WERI-Rb-1 (cell line): ENCODE results near the gene SIM1.

ENCODE experiments used
- DNase-seq: peaks from one replicate; pipeline ENCODE4 v3.0.0-alpha.2; 2020
- H3K27ac ChIP-seq: fragments of 250-450 bp; sonication (Bioruptor Pico); 2 replicates; pipeline ENCODE4 v1.5.1; 2020; ENCODE audit warnings: mild to moderate bottlenecking, moderate library complexity
- H3K27me3 ChIP-seq: fragments of 250-450 bp; sonication (Bioruptor Pico); 2 replicates; pipeline ENCODE4 v1.5.1; 2021; ENCODE audit warnings: mild to moderate bottlenecking, low read depth, moderate library complexity; ENCODE audit not compliant: insufficient read depth, severe bottlenecking
- H3K36me3 ChIP-seq: fragments of 250-450 bp; sonication (Bioruptor Pico); 2 replicates; pipeline ENCODE4 v1.5.1; 2020; ENCODE audit warnings: mild to moderate bottlenecking, moderate library complexity
- H3K4me3 ChIP-seq: 2 replicates; pipeline ENCODE4 v1.5.1; 2011; ENCODE audit warnings: low read depth, mild to moderate bottlenecking, control low read depth, low read length
- H3K9me3 ChIP-seq: fragments of 250-450 bp; sonication (Bioruptor Pico); 2 replicates; pipeline ENCODE4 v1.5.1; 2021; ENCODE audit warnings: mild to moderate bottlenecking, moderate library complexity; ENCODE audit not compliant: severe bottlenecking
- TF ChIP-seq, protein P1 (sequence below): IDR thresholded peaks from 2 replicates; pipeline ENCODE4 v1.5.1; 2011; ENCODE audit warnings: low read depth, mild to moderate bottlenecking, control low read depth, inconsistent platforms, low read length

SIM1 gene

DNA sequence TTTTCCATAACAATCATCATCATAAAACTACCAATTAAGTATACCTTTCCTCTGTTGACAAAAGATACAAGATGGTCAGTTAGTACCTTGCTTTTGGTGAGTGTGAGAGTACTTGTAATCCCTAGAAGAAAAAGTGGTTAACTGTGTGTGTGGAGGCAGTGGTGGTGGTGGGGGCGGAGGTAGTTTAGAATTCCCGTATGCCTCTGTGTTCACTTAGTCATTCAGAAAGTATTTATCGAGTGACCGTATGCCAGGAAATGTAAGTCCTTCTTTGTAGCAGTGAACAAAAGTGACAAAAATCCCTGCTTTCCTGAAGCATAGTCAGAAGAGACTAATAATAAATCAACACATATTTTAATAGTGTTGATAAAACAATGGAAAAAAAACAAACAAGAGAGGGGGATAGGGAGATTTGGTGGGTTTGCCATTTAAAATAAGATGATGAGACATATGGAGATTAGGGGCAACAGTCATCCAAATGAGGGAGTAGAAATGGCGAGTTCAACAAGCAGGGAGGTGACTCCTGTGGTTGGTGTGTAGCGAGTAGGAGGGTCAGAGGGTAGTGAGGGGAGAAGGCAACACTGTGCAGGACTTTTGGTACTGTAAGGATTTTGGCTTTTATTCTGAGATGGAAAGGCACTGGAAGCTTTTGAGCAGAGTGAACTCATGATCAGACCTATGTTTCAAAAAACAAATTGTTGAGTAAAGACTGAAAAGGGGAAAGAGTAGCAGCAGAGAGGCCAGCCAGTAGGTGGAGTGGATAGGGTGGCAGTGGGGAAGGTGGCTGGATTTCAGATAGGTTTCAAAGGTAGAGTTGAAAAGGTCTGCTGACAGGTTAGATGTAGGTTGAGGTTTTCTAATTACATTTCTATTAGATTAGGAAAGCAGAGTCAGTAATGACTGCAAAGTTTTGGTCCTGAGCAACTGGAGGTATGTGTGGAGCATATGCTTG, 40.3 kb upstream of the SIM1 start:
- DNase-seq = no peak
- TF ChIP-seq, protein P1, sequence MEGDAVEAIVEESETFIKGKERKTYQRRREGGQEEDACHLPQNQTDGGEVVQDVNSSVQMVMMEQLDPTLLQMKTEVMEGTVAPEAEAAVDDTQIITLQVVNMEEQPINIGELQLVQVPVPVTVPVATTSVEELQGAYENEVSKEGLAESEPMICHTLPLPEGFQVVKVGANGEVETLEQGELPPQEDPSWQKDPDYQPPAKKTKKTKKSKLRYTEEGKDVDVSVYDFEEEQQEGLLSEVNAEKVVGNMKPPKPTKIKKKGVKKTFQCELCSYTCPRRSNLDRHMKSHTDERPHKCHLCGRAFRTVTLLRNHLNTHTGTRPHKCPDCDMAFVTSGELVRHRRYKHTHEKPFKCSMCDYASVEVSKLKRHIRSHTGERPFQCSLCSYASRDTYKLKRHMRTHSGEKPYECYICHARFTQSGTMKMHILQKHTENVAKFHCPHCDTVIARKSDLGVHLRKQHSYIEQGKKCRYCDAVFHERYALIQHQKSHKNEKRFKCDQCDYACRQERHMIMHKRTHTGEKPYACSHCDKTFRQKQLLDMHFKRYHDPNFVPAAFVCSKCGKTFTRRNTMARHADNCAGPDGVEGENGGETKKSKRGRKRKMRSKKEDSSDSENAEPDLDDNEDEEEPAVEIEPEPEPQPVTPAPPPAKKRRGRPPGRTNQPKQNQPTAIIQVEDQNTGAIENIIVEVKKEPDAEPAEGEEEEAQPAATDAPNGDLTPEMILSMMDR = no peak
- Histone ChIP-seq H3K4me3 (no peak overlapping the region), H3K9me3 (no peaks in the 10 kb centered on the region), H3K27ac (no peak overlapping the region), H3K36me3 (peaks cover 14% of the 10 kb centered on the region), H3K27me3 (no peaks in the 10 kb centered on the region)

DNA sequence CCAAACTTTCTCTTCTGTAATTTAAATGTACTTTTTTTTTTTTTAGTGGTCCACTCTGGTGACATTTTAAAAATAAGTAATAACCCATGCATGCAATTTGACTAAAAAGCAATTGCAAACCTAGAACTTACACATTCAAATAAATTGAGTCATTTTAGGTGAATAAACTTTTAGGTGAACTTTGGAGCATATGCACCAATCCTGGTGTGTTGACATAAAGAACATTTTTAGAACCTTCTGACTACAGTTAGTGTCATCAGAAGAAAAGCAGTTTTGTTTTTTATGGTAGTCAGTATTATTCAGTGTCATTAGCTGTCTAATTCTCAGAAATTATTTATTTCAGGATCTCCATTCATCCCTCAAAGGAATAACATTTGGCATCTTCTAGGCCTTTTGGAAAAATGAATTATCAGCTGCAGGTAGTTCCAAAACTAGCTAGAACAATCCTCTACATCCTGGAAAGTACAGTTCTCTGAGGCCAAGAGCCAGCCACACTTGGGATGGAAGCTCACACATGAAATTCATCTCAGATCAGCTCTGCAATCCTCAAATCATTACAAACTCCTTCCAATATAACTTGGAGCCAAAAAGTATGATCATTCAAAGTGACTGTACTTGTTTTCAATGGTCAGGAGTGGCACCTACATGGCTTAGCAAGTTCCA, 38.5 kb upstream of the SIM1 start:
- no peaks in the 10 kb centered on the region for H3K36me3 ChIP-seq
- TF ChIP-seq, protein P1 = no peak
- no peak overlapping the region for H3K4me3 ChIP-seq
- no peaks in the 10 kb centered on the region for H3K9me3 ChIP-seq
- no peaks in the 10 kb centered on the region for H3K27me3 ChIP-seq
- H3K27ac ChIP-seq = no peak overlapping the region
- DNase-seq = no peak

DNA sequence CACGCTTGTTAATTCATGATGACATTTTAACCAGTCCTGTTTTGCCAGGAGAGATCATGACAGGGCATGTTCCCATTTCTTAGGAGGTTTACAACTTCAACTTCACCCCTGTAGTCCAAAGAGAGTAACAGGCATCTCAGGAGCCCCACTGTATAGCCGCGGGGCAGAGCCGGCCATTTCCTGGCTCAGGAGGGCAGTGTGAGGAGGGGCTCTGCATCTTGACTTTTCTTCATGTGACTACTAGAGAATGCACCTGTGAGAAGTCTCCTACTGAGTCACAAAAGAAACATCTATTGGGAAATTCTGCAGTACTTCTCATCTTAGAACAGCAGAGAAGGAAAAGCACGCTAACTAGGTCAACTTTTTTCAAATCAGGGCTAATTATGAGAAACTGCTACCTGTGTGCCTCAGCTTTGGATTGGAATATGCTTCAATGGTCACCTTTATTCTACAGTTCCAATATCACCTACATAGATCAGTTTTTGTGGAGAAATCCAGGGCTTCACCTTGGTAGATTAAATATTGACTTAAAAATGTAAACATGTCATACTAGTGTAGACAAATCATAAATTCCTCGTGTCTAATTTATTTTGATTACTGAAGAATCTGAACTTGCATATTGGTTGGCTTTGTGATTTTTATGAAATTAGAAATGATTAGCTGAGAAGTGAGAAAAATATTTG, 28.6 kb upstream of the SIM1 start:
- TF ChIP-seq, protein P1 = no peak
- Histone ChIP-seq H3K4me3 (no peak overlapping the region), H3K9me3 (no peaks in the 10 kb centered on the region), H3K27ac (no peak overlapping the region), H3K36me3 (no peaks in the 10 kb centered on the region), H3K27me3 (no peaks in the 10 kb centered on the region)
- DNase-seq = no peak

DNA sequence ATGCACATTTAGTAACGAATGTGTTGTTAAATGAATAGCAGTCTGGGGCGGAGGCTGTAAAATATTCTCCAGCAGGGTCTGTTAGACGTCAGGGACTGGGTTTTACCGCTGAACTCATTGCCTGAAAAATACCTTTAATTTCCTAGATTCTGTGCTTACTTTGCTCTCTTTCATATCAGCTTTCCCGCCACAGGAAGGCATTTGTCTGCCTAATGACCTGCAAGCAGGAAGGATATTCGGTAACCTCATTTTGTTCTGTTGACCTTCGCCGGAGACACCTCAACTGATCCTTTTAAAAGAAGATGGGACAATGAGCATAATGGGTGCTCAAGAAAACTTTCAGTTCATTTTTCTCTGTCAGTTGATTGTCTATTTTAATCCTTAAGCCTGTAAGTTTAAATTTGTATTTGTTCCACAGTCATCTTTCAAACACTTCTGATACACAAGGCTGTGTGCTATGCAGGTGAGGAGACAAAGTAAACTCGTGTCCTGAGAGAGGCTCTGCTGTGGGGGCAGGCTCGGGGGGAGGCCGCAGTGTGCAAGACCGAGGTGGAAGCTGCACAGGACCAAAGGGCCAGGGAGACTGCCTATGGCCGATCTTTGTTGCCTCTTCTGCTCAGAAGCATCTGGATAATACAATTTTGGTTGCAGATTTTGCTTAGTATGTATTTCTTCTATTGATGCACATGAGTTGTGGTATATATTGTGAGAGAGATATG, 27.4 kb upstream of the SIM1 start:
- Histone ChIP-seq H3K27me3 (no peaks in the 10 kb centered on the region), H3K36me3 (no peaks in the 10 kb centered on the region)
- DNase-seq = no peak

DNA sequence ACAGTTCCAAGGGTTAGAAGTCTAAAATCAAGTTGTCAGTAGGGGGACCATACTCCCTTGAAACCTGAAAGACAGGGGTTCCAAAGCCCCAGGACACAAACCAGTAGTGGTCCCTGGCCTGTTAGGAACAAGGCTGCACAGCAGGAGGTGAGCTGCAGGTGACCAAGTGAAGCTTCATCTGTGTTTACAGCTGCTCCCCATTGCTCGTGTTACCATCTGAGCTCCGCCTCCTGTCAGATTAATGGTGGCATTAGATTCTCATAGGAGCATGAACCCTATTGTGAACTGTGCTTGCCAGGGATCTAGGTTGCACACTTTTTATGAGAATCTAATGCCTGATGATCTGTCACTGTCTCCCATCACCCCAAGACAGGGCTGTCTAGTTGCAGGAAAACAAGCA, 25.3 kb upstream of the SIM1 start:
- Histone ChIP-seq H3K36me3 (no peaks in the 10 kb centered on the region), H3K4me3 (no peak overlapping the region), H3K27ac (no peak overlapping the region), H3K9me3 (no peaks in the 10 kb centered on the region), H3K27me3 (no peaks in the 10 kb centered on the region)
- no peak for DNase-seq
- TF ChIP-seq, protein P1 = no peak

More for the DNA sequence above, 27.4 kb upstream of the SIM1 start:
- TF ChIP-seq, protein P1 = no peak
- Histone ChIP-seq H3K4me3 (no peak overlapping the region), H3K9me3 (no peaks in the 10 kb centered on the region), H3K27ac (no peak overlapping the region)
